ENCODE data around the gene MEF2D. TPM values are rescaled to one million over a fixed set of nuclear protein-coding genes. Genes with fewer than 3 reads are reported as not detected.
A peak's percentile ranks its signal among the peaks of the same experiment; 100 is the strongest.

The MEF2D gene
- total RNA-seq, 1 donor from 2014 or later = 106 TPM

GRCh38 chr1:156456625-156457465 lies 43.7 kb downstream of the MEF2D start:
- Histone ChIP-seq H3K9me3 (no peaks in the 10 kb centered on the region), H3K4me3 (peak overlapping the region; percentile 62 to 70), H3K4me1 (peaks cover 5 to 17% of the 10 kb centered on the region in 2 donors), H3K27me3 (no peaks in the 10 kb centered on the region), H3K27ac (peak overlapping the region; percentile 98 to 99), H3K36me3 (no peaks in the 10 kb centered on the region)
- intact Hi-C loops (cut with DNase I) = loop anchor here (1.0 to 5.0 kb wide), 9 partner anchors 14 to 270 kb away; partner anchors contain the start of genes GPATCH4, IQGAP3, ISG20L2 and MEF2D
- TF ChIP-seq, protein P1, sequence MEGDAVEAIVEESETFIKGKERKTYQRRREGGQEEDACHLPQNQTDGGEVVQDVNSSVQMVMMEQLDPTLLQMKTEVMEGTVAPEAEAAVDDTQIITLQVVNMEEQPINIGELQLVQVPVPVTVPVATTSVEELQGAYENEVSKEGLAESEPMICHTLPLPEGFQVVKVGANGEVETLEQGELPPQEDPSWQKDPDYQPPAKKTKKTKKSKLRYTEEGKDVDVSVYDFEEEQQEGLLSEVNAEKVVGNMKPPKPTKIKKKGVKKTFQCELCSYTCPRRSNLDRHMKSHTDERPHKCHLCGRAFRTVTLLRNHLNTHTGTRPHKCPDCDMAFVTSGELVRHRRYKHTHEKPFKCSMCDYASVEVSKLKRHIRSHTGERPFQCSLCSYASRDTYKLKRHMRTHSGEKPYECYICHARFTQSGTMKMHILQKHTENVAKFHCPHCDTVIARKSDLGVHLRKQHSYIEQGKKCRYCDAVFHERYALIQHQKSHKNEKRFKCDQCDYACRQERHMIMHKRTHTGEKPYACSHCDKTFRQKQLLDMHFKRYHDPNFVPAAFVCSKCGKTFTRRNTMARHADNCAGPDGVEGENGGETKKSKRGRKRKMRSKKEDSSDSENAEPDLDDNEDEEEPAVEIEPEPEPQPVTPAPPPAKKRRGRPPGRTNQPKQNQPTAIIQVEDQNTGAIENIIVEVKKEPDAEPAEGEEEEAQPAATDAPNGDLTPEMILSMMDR (IDR thresholded peaks at IDR 0.05) = no peak
- peak; percentile 96 to 99 for DNase-seq (ENCODE audit: low spot score in 2 of 2)

- DNase-seq (ENCODE audit: low spot score in 2 of 2) = no peak
- Histone ChIP-seq H3K9me3 (no peaks in the 10 kb centered on the region), H3K27ac (no peak overlapping the region), H3K4me1 (peaks cover 5 to 17% of the 10 kb centered on the region in 2 donors), H3K4me3 (no peak overlapping the region), H3K36me3 (no peaks in the 10 kb centered on the region), H3K27me3 (no peaks in the 10 kb centered on the region)
- TF ChIP-seq, protein P1 (IDR thresholded peaks at IDR 0.05) = no peak
- intact Hi-C loops (cut with DNase I) = loop anchor here (5.0 kb wide), 2 partner anchors 202 to 272 kb away; partner anchors contain the start of genes ISG20L2 and METTL25B
Measured at GRCh38 chr1:156455362-156455761, 45.2 kb downstream of the MEF2D start.

GRCh38 chr1:156452907-156453306 lies 47.7 kb downstream of the MEF2D start:
- H3K9me3 ChIP-seq = no peaks in the 10 kb centered on the region
- H3K27me3 ChIP-seq = no peaks in the 10 kb centered on the region
- H3K27ac ChIP-seq = no peak overlapping the region
- no peaks in the 10 kb centered on the region for H3K36me3 ChIP-seq
- DNase-seq (ENCODE audit: low spot score in 2 of 2) = no peak
- intact Hi-C loops (cut with DNase I) = no loop called here
- no peak overlapping the region for H3K4me3 ChIP-seq
- H3K4me1 ChIP-seq = peaks cover 5 to 11% of the 10 kb centered on the region in 2 donors
- TF ChIP-seq, protein P1 (IDR thresholded peaks at IDR 0.05) = no peak

- DNase-seq (ENCODE audit: low spot score in 2 of 2) = no peak
- no peak overlapping the region for H3K27ac ChIP-seq
- H3K4me3 ChIP-seq = no peak overlapping the region
- no peaks in the 10 kb centered on the region for H3K9me3 ChIP-seq
- TF ChIP-seq, protein P1 (IDR thresholded peaks at IDR 0.05) = no peak
- no peaks in the 10 kb centered on the region for H3K36me3 ChIP-seq
- intact Hi-C loops (cut with DNase I) = no loop called here
- H3K4me1 ChIP-seq = peaks cover 0 to 3% of the 10 kb centered on the region in 2 donors
- H3K27me3 ChIP-seq = no peaks in the 10 kb centered on the region
Measured at GRCh38 chr1:156451505-156452160, 48.9 kb downstream of the MEF2D start.

- no peak for DNase-seq (ENCODE audit: low spot score in 2 of 2)
- no peaks in the 10 kb centered on the region for H3K4me1 ChIP-seq
- H3K27me3 ChIP-seq = no peaks in the 10 kb centered on the region
- H3K9me3 ChIP-seq = no peaks in the 10 kb centered on the region
- TF ChIP-seq, protein P1 (IDR thresholded peaks at IDR 0.05) = no peak
- intact Hi-C loops (cut with DNase I) = no loop called here
- no peak overlapping the region for H3K4me3 ChIP-seq
- H3K36me3 ChIP-seq = no peaks in the 10 kb centered on the region
- H3K27ac ChIP-seq = no peak overlapping the region
Measured at GRCh38 chr1:156448134-156448967, 52.2 kb downstream of the MEF2D start.
